Measurements from ENCODE around the gene GNAI3.

The GNAI3 gene

GRCh38 chr1:109625601-109626560 lies 77.5 kb downstream of the GNAI3 start:
- DNase-seq, result no peak

DNA sequence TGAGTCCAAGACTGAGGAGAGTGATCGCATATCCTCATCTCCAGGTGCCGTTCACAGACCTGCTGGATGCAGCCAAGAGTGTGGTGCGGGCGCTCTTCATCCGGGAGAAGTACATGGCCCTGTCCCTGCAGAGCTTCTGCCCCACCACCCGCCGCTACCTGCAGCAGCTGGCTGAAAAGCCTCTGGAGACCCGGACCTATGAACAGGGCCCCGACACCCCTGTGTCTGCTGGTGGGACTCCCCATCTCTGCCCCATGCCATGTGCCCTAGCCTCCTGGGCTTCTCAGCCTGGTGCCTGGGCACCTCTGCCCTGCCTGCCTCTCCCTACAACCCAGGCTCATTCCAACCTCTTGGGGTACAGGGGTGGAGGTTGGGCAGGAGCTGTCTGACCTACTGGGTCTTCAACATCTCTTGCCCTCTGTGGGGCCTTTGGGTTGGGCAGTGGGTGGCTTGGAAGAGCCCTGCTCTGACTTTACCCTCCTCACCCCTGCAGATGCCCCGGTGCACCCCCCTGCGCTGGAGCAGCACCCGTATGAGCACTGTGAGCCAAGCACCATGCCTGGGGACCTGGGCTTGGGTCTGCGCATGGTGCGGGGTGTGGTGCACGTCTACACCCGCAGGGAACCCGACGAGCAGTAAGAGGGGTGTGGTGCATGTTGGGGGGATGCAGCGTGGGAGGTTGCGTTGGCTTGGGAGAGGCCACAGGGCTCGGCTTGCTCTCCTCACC lies 78.4 kb downstream of the GNAI3 start:
- no peak for DNase-seq

- DNase-seq, result no peak
Measured at GRCh38 chr1:109627692-109628399, 79.4 kb downstream of the GNAI3 start.

- DNase-seq, result no peak
Measured at GRCh38 chr1:109628540-109629321, 80.3 kb downstream of the GNAI3 start.

DNA sequence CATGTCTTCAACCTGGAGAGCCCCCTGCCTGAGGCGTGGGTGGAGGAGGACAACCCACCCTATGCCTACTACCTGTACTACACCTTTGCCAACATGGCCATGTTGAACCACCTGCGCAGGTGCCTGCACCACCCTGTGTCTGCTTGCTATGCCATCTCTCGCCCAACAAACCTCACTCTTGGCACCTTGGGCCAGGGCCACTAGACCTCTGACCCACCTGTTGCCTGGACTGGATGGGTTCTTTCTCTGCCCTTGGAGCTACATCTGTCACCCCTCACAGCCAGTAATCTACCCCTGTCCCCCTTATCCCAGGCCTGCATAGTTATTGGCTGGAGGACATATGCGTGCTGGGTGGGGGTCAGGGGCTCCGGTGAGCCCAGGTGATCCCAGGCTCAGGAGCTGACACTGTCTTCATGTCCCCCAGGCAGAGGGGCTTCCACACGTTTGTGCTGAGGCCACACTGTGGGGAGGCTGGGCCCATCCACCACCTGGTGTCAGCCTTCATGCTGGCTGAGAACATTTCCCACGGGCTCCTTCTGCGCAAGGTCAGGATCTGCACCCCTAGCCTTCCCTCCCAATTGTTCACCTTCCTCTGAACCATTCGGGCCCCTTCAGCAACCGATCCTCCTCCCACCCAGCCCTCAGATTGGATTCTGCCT lies 81.1 kb downstream of the GNAI3 start:
- no peak for DNase-seq

GRCh38 chr1:109630081-109630897 lies 81.9 kb downstream of the GNAI3 start:
- DNase-seq, result no peak

DNA sequence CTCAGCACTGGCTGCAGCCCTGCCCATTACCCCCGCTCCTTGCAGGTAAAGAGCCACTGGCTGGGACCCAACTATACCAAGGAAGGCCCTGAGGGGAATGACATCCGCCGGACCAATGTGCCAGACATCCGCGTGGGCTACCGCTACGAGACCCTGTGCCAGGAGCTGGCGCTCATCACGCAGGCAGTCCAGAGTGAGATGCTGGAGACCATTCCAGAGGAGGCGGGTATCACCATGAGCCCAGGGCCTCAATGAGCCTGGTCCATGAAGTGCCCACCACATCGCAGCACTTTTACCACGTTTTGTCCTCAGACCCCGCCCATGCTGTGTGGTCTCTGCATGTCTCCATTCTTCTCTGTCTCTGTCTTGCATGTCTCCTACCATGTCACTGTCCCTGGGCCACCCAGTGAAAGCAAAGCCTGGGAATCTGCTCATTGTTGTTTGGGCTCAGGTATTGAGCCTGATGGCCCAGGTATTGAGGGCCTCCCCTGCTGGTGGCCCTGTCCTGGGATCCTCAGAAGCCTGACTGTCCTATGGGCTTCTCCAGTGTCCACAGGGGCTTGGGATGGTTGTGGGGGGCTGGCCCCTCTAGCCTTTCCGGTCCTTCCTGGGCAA lies 82.6 kb downstream of the GNAI3 start:
- no peak for DNase-seq

DNA sequence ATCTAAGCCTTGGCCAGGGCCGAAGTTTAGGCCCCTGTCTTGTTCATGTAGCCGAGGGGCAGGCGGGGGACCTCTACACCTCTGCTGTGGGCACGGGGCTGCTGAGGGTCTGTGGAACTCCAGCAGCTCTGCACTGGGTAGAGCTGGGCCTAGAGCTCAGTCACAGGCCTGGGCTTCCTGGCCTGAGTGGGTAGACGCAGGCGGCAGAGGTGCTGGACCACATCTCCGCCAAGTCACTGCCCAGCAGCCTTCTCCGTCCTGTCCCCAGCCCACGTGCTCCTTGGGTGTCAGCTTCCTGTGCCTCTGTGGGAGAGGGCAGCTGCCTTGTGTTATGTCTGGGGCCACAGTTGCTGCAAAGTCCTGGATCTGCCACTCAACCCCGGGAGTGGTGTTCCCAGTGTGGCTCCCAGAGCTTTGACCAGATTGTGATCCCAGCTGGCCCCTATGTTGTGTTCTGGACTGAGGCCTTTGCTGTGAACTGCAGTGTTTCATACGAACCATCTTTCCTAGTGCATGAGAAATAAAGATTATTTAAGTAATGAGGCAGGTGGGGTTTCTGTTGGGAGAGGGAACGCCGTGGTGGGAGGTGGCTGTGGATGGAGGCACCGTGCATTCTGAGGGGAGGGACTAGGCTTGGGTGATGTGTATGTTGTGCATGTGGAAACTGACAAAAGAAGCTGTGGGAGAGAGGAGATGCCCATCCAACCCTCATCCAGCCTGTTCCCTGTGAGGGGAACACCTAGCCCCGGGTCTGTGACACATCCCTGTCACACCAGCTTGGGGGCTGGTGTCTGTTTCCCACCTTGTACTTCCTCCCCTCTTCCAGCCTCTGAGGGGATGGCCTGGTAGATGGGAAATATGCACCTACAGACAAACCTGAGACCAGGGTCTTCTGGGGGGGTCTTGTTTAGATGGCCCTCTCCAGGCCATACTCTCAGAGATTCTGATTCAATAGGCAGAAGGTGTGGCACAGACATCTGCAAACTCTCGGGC lies 83.4 kb downstream of the GNAI3 start:
- DNase-seq, result no peak

DNA sequence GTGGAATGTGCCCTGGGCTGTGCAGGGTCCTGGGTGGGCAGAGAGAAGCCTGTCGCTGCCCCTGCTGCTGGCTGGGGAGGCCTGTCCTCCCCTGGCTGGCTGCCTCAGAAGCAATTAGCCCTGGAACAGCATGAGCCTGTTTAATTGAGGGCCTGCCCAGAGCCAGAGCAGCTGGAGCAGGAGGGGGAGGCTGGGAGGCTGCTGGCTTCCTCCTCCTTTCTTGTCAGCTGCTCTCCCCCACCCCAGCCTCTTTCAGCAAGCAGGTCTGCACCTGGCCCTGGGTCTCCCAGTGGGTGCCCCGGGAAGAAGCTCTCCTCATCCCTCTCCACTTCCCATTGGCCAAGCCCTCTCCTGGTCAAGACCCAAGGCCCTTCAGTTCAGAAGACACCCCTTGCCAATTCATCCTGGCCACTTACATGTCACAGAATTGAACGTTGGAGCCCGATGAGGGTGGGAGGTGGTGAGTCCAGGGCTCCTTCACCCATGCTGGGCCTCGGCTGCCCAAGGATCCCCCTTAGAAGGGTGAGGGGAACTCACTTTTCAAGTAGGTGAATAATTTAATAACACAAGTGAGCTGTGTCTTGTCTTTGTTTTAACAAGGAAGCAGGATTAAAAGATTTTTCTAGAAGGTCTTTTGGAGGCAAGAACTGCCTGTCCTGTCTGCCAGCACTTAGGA lies 84.4 kb downstream of the GNAI3 start:
- no peak for DNase-seq

DNA sequence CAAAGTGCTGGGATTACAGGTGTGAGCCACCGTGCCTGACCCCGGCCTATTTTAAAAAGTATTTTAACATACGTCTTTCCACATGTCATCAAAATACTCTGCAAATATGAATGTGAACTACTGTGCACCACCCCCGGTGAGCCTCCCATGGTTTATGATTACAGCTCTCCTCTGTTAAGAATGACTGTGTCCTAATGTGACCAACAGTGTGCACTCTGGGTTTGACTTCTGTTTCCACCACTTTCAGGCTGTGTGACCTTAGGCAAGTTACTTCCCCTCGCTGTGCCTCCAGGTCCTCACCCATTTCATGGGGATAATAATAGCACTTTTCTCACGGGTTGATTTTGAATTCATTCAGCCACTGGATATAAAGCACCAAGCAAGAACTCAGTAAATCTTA lies 85.9 kb downstream of the GNAI3 start:
- DNase-seq, result no peak

DNA sequence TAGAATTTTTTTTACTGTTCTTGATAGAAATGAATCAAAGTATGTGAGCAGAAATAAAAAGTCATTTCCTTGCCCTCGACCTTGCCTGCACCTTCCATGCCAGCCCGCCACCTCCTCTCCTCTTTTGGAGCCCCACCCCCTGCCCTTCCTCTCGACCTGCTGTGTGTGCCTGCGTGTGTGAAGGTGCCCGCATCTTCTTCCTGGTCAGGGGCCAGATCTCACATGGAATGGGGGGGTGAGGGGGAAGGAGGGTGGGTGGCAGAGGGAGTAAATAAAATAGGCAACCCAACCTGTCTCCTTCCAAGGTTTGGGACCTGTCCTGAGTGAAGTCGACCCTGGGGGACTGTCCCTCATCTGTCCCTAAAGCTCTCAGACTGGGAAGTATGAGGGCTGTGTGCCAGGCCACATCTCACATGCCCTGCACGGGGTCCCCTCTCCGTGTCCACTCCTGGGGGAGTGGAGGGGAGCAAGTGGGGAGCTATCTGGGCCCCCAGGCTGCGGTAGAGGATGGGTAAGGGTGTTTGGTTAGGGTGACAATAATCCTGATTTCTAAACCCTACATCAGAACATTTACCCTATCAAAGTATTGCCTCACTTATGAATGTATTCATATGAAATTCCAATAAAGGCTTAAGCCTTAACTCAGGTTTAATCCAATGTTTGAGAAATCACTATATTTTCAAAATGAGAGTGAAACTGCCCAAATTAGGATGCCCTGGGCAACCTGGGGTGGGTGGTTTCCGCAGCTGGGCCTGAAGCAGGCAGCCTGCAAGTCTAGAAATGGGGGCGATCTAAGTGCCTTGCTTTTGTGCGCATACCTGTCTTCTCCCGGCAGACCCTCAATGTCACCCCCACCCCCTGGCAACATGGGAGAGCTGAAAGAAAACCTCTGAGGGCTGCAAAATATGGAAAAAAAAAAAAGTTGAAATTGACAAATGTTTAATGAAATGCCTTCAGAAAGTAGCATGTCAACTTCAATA lies 86.6 kb downstream of the GNAI3 start:
- DNase-seq, result peak; percentile 31

GRCh38 chr1:109635862-109636200 lies 87.4 kb downstream of the GNAI3 start:
- DNase-seq, result no peak

GRCh38 chr1:109636201-109636952 lies 88.0 kb downstream of the GNAI3 start:
- DNase-seq, result no peak

DNA sequence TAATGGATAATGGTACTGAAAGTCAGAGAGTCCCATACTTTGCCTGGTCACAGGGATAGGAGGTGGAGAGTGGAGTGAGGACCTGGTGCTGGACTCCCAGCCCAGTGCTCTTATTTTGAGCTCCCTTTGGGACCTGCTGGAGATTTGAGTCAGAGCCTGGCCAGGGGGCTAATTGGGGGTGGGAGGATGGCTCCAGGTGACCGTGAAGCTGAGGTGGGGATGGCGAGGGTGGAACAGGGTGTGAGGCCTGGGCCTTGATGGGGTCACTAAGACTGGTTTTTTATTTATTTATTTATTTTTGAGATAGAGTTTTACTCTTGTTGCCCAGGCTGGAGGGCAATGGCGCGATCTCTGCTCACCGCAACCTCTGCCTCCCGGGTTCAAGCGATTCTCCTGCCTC lies 89.0 kb downstream of the GNAI3 start:
- no peak for DNase-seq

DNA sequence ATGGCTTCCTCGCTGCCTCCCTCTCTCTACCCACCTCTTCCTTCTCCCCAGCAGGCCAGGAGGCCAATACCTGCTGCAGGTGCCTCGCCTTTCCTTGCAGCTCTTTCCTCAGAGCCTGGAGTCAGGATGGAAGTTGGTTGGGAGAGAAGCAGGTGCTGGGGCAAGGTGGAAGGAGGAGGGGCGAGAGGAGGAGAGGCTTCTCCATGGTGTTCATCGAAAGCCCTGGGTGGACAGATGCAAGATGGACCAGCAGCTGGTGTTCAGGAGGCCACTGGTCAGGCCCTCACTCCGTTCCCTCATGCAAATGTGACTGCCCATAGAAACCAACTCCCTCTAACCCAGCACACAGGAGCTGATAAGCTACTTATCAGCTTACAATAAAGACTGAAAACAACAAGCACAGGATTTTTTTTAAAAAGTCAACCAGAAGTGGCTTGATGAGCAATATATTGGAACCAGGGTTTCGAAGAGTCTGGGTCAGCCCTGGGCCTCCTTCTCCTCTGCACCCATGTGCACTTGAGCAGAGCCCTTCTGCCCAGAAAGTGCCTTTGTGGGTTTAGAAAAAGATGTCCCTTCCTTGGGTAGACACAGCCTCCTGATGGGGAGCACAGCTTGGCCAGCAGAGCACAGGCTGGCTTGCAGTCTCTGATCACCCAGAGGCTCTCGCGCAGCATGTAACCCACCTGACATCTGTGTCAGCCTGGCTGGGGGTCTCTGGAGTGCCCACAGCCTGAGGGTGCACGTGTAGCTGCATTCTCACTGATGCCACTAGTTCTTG lies 90.8 kb downstream of the GNAI3 start:
- no peak for DNase-seq

GRCh38 chr1:109639841-109640184 lies 91.4 kb downstream of the GNAI3 start:
- no peak for DNase-seq

Data from CD4-positive, alpha-beta T cell treated with Interleukin-17A for 1 hour (primary cell).